Transverse colon (tissue), 4 donors: ENCODE measurements around the gene BRI3. TPM values are rescaled to one million over a fixed set of nuclear protein-coding genes. Genes with fewer than 3 reads are reported as not detected.

Source experiments
- DNase-seq: peaks from one replicate; pipeline ENCODE4 v3.0.0-alpha.2; 2019
- H3K27ac ChIP-seq, 4 donors: fragments of 200-600 bp; sonication (generic); 2 replicates each; pipeline ENCODE4 v1.5.1; 2016 to 2018; ENCODE audit warnings: inconsistent platforms in 4 of 4
- H3K27me3 ChIP-seq: fragments of 200-600 bp; sonication (generic); 2 replicates; pipeline ENCODE4 v1.5.1; 2017; ENCODE audit warnings: inconsistent platforms
- H3K36me3 ChIP-seq, 4 donors: fragments of 200-600 bp; sonication (generic); 2 replicates each; pipeline ENCODE4 v1.5.1; 2017 to 2019; ENCODE audit warnings: inconsistent platforms in 4 of 4
- H3K4me1 ChIP-seq, 4 donors: fragments of 200-600 bp; sonication (generic); 2 replicates each; pipeline ENCODE4 v1.5.1; 2017 to 2020; ENCODE audit warnings: inconsistent platforms in 4 of 4
- H3K4me3 ChIP-seq, 4 donors: fragments of 200-600 bp; sonication (generic); 1 replicate in 1 of 4; 2 replicates in 3 of 4; pipeline versions ENCODE4 v1.5.1 to v1.6.1; 2017 to 2019; ENCODE audit warnings: inconsistent platforms in 4 of 4
- H3K9me3 ChIP-seq, 2 donors: fragments of 200-600 bp; sonication (generic); 2 replicates each; pipeline ENCODE4 v1.5.1; 2017 to 2019; ENCODE audit warnings: inconsistent platforms in 2 of 2
- CTCF ChIP-seq, 5 experiments: fragments of 200-600 bp in 3 of 5; fragments of 450-650 bp in 2 of 5; sonication (generic) in 3 of 5; IDR thresholded peaks; 1 replicate in 2 of 5; 2 replicates in 3 of 5; pipeline ENCODE4 v1.5.1; 2016 to 2017; ENCODE audit warnings: antibody characterized with exemption in 5 of 5, inconsistent platforms in 3 of 5, mild to moderate bottlenecking in 2 of 5, moderate library complexity in 1 of 5
- EP300 ChIP-seq: sonication (generic); formaldehyde crosslinking; IDR thresholded peaks from one replicate; pipeline ENCODE4 v1.6.1; 2017; ENCODE audit warnings: antibody characterized with exemption, low read depth
- POLR2A ChIP-seq: fragments of 450-650 bp; IDR thresholded peaks from one replicate; pipeline ENCODE4 v1.6.1; 2016; ENCODE audit warnings: antibody characterized with exemption, mild to moderate bottlenecking, moderate library complexity
- POLR2AphosphoS5 ChIP-seq, 3 donors: sonication (generic); formaldehyde crosslinking; IDR thresholded peaks; one replicate each; pipeline ENCODE4 v1.6.1; 2016; ENCODE audit warnings: antibody characterized with exemption in 3 of 3
- WGBS, 2 donors: methylation state at CpG; one replicate each; pipeline ENCODE4 v1.1.5; 2018; ENCODE audit warnings: low coverage in 1 of 2; 5-methylcytosine and 5-hydroxymethylcytosine counted together
- in situ Hi-C, 4 donors: fragments of 200-750 bp; cut with MboI; loops; one replicate each; pipeline versions ENCODE4 v1.15.0 to v1.15.1; 2017; ENCODE audit warnings: low sequenced_read_pairs in 3 of 4, low pct_ligation_motif_present in 1 of 4, low pct_unique_long_range_greater_than_20kb in 1 of 4
- intact Hi-C: fragments of 100-400 bp; cut with DNase I; formaldehyde crosslinking; loops from one replicate; pipeline ENCODE4 v1.15.1; 2023; ENCODE audit warnings: low total_unique reads
- total RNA-seq, 4 donors: library from RNA; depleted of rRNA; stranded (reverse); fragments of >200 nt; gene quantifications; one replicate each; pipeline ENCODE4 v1.1.0, GENCODE V29; 2016

The BRI3 gene
- total RNA-seq, 4 donors from 2014 or later, result 9.8 to 87.5 (median 51.5) TPM

DNA sequence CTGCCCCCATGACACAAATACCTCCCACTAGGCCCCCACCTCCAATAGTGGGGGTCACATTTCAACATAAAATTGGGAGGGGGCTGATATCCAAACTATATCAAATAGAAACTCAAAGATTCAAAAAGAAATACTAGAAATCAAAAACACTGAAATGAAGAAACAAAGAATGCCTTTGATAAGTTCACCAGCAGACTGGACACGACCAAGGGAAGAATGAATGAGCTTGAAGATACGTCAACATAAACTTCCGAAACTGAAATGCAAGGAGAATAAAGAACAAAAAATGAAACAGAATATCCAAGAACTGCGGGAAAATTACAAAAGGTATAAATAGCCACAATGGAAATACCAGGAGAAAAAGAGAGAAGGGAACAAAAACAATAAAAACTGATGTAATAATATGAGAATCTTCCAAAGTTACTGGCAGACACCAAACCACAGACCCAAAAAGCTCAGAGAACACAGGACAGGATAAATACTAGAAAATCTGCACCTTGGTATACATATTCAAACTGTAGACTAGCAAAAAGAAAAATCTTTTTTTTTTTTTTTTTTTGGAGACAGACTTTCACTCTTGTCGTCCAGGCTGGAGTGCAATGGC, 49.5 kb downstream of the BRI3 start:
- H3K4me1 ChIP-seq, result no peaks in the 10 kb centered on the region
- in situ Hi-C loops, result no loop called here
- H3K27me3 ChIP-seq, result no peaks in the 10 kb centered on the region
- no peaks in the 10 kb centered on the region for H3K36me3 ChIP-seq
- intact Hi-C loops, result no loop called here
- H3K9me3 ChIP-seq, result no peaks in the 10 kb centered on the region
- WGBS, 2 donors, result 87 to 94% methylated on average over 5 of the region's 5 CpGs
- H3K4me3 ChIP-seq, result no peak overlapping the region
- H3K27ac ChIP-seq, result no peak overlapping the region
- no peak for DNase-seq
- no peak for TF ChIP-seq POLR2A
- TF ChIP-seq EP300, result no peak
- no peak for TF ChIP-seq CTCF (IDR thresholded peaks at IDR 0.05)

- no peaks in the 10 kb centered on the region for H3K4me1 ChIP-seq
- no peaks in the 10 kb centered on the region for H3K36me3 ChIP-seq
- DNase-seq, result no peak
- intact Hi-C loops, result no loop called here
- no peaks in the 10 kb centered on the region for H3K9me3 ChIP-seq
- TF ChIP-seq CTCF (IDR thresholded peaks at IDR 0.05) (no peak), EP300 (no peak), POLR2AphosphoS5 (IDR thresholded peaks at IDR 0.05) (no peak), POLR2A (no peak)
- H3K27me3 ChIP-seq, result no peaks in the 10 kb centered on the region
- in situ Hi-C loops, result no loop called here
- H3K27ac ChIP-seq, result no peak overlapping the region
- WGBS, 2 donors, result 64 to 76% methylated on average over 1 of the region's 1 CpG
- no peak overlapping the region for H3K4me3 ChIP-seq
Measured at GRCh38 chr7:98334081-98334480, 52.6 kb downstream of the BRI3 start.

GRCh38 chr7:98335411-98335977, 54.0 kb downstream of the BRI3 start:
- TF ChIP-seq POLR2AphosphoS5 (IDR thresholded peaks at IDR 0.05), result no peak
- no peak for TF ChIP-seq CTCF (IDR thresholded peaks at IDR 0.05)
- no peak for TF ChIP-seq EP300
- no peak for TF ChIP-seq POLR2A
- Histone ChIP-seq H3K27me3 (no peaks in the 10 kb centered on the region), H3K9me3 (no peaks in the 10 kb centered on the region), H3K4me1 (no peaks in the 10 kb centered on the region), H3K27ac (no peak overlapping the region), H3K36me3 (no peaks in the 10 kb centered on the region), H3K4me3 (no peak overlapping the region)
- intact Hi-C loops (no loop called here), in situ Hi-C loops (no loop called here)
- no peak for DNase-seq
- 93 to 100% methylated on average over 3 to 8 of the region's 8 CpGs for WGBS, 2 donors

GRCh38 chr7:98338441-98338840, 57.0 kb downstream of the BRI3 start:
- Histone ChIP-seq H3K27me3 (no peaks in the 10 kb centered on the region), H3K9me3 (no peaks in the 10 kb centered on the region), H3K27ac (no peak overlapping the region), H3K4me3 (no peak overlapping the region), H3K4me1 (peaks cover 0 to 6% (median 0%) of the 10 kb centered on the region in 4 donors), H3K36me3 (no peaks in the 10 kb centered on the region)
- TF ChIP-seq EP300 (no peak), POLR2A (no peak), CTCF (IDR thresholded peaks at IDR 0.05) (no peak), POLR2AphosphoS5 (IDR thresholded peaks at IDR 0.05) (no peak)
- DNase-seq, result no peak
- intact Hi-C loops, result no loop called here
- WGBS, 2 donors, result 94 to 95% methylated on average over 6 of the region's 6 CpGs
- in situ Hi-C loops, result no loop called here
